Measurements from ENCODE around the gene MOB2.

MOB2 gene

DNA sequence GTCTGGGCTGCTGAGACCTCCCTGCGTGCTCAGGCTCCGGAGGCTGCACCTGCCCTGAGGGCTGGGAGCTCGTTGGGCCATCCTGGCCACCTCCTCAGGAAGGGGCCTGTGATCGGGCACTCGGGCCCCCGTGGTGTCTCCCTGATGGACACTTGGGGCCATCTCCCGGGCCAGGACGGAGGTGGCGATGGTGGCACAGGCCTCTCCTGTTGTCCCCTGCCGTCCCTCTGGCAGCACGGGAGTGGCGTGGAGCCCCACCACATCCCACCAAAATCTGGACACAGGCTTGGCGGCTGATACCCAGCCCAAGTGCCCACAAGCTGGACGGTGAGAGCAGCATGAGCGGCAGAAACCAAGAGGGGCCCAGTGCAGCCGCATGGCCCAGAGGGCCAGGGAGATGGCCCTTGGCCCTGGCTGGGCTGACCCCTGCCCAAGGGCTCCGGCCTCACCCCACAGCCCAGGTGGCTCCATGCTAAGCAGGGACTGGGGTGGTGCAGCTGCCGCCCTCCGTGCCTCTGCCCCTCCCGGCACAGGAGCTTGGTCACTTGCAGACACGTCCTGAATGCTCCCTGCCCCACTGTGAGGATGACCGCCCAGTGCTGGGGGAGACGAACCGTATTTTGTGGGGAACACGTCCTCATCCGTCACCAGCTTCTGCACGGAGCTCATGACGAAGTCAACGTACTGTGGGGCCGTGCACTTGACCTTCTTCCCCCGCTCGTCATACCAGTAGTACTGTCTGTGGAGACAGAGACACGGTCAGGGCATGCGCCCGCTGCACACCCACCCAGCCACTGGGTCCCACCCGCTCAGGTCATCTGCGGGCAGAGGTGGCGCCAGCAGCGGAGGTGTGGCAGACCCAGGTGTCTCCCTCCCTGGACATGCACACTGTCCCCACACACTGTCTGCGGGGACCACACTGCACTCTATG, 15.6 kb downstream of the MOB2 start:
- DNase-seq = no peak

DNA sequence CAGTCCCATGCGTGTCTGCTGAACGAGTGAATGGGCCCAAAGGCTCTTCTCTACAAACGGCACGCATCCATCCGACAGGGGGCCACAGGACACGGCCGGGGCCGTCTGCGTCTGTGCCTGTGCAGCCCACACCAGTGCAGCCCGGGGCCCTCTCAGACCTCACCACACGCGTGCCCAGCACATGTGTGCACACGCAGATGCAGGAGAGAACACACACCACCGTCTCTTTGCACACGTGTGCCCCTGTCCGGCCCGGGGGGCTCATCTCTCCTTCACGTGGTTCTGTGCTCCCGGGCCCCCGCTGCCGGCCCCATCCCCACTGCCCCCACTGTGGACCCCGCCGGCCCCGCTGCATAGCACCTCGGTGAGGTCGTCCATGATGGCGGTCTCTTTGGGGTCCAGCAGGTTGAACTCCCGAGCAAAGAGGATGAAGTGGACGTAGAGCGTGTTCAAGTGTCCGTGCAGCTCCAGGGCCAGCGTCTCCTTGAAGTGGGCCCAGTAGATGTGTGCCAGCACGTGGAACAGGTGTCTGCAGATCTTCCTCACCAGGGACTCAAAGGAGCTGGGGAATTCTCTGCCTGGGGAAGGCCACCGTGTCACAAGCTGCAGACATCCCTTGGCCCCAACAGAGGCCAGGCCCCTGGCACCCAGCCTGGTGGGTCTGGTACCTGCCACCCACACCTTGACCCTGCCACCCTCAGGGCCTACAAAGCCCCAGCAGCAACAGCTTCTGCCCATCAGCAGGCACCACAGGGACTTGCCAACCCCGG, 16.5 kb downstream of the MOB2 start:
- no peak for DNase-seq

DNA sequence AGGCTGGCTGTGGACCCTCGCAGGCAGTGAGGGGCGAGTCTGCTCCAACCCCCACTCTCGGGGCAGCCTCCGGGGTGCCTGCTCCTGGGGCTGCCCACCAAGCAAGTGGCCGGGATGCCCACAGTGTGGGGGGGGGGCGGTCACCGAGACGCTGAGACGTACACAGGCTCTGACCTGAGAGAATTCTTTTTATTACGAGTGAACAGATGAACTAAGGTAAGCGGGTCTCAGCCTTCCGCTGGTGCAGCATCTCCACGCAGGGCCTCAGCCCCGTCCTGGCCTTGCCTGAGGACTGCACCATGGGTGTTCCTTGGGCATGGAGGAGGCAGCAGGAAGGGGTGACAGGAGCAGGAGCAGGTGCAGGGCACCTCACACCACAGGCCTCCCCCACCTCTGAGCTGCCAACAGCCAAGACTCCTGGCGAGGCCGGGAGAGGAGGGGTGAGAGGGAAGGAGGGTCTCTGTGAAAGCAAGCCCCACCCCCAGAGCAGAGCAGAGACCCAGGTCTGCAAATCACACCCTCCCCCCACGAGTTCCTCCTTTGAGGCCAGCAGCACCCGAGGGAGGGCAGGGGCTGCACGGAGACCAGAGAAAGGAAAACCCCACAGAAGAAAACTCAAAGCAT, 17.2 kb downstream of the MOB2 start:
- DNase-seq = no peak

DNA sequence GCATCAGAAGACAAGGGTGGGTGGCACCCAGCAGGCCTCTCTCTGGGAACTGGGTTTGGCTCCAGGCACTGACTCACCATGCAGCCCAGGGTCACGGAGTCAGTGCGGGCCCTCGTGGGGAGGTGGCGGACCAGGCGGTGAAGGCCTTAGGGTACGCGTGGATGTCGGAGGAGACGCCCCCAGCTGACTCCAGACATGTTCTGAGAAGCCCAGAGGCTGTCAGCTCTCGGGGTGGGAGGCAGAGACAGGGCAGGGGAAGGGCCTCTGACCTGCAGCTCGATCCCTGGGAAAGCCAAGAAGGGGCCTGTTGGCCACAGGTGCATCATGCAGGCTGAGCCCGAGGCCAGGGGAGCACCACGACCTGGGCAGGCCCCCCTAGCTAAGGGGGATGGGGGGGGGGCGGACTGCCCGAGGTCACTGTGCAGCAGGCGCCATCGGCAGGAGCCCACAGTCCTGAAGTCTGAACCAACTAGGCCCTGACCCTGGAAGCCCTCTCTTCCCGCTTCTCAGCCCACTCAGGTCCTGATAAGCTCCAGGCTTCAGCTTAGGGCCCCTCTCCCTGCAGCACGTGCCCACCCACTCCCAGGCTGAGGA, 18.0 kb downstream of the MOB2 start:
- DNase-seq = no peak

DNA sequence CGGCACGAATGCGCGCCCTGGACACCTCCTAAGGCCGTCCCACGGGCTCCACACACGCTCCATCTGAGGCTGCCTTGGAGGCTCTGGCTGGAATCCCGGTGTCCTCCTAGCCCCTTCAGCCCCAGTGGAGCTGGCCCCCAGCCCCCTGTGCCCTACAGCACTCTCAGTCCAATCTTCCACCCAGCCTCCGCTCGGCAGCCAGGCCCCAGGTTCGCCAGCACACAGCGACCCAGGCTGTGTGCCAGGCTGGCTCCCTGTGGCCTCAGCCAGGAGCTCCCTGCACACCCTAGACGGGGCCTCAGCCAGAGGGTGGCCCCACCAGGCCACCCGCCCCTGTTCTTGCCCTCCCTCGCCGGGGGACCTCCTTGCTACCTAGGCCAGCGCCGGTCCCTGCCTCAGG, 18.6 kb downstream of the MOB2 start:
- no peak for DNase-seq

DNA sequence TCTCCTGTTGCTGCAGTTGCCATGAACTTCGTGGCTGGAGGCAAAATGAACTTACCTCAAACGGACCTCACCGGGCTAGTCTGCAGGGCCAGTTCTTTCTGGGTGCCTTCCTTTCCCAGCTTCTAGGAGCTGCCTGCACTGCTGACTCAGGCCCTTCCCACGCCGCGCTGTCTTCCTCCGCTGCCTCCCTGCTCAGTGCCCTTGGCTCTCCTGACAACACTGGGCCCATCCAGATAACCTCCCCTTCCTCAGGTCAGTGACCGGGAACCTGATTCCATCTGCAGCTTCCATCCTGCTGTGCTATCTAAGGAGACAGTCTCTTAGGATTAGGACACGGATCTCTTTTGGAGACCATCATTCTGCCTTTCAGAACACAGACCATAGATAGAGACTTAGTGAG, 19.3 kb downstream of the MOB2 start:
- DNase-seq = no peak

DNA sequence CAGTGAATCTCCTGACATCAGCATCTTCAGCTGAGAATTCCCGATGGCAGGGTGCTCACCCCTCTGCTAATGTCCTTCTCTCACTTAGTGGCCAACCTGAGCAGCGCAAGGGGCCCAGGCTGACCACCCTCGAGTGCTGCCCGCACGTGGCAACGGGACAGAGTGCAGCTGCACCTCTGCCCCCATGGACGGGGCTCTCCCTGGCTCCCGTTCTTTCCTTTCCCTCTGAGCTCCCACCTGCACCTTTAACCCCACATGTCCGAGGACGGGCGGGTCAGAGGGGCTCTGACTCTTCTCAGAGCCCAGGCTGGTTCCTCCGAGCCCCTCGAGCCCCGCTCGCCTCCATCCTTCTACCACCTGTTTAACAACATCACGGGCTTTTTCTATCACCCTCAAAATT, 19.8 kb downstream of the MOB2 start:
- no peak for DNase-seq

DNA sequence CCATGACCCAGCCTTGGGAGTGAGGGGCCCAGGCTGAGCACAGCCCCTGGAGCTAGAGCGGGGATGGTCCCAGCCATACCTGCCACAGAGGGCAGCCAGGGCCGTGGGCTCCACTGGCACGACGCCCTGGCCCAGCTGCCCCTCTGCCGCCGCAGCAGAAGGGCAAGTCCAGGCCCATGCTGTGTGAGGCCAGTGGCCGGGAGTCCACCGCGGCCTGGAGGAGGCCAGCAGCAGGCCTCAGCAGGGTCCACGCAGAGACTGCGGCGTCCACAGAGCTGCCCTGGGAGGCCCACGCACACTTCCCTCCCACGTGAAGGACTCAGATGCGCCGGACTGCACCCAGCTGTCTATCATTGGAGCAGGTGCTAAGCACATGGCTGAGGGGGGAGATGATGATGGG, 23.5 kb downstream of the MOB2 start:
- no peak for DNase-seq

DNA sequence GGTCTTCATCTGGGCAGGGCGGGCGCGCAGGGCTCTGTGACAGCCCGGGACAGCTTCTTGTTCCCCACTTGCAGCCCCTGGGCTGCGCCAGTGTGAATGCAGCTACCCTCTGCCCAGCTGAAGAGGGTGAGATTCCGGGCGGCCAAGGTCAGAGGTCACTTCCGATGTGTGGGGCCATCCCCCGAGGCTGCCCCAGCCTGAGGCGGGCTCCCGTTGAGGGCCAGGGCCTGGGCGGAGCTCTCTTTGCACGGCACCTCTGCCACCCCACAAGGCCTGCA, 23.9 kb downstream of the MOB2 start:
- DNase-seq = no peak

DNA sequence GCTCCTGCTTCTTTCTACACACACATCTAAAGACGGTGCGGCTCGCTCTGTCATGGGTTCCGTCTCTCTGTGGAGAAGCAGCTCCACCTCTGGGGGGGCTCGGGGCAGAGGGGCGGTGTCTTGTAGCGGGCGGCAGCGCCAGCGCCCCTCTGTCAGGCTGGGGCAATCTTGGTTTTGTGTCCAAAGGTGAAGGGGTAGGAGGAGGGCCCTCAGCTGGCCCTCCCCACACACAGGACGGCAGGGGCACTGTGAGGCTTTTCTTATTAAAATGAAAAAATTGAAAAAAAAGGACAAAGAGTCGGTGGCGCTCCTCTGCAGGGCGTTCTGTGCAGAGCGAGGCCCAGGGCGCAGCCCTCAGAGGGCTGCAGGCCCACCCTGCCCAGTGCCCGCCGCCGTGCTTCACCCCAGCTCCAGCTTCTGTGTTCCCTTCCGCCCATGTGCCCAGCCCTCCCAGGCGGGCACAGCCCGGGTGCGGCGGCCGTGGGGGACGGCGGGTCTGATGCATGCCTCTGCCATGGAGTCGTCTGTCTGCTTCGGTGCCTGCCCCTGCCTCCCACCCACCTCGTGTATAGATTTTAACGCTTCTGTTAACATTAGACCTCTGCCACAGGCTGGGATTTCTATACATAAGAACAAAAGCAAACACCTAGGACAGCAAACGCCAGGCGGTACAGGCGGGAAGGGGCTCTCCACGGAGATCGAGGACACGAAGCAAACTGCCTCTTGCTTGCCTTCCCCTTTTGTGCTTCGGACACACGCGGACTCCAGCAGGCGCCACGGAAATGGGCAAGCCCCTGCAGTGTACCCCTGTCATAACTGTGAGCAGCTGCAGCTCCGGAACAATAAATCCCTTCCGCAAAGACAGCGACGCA, 24.5 kb downstream of the MOB2 start:
- DNase-seq = no peak

DNA sequence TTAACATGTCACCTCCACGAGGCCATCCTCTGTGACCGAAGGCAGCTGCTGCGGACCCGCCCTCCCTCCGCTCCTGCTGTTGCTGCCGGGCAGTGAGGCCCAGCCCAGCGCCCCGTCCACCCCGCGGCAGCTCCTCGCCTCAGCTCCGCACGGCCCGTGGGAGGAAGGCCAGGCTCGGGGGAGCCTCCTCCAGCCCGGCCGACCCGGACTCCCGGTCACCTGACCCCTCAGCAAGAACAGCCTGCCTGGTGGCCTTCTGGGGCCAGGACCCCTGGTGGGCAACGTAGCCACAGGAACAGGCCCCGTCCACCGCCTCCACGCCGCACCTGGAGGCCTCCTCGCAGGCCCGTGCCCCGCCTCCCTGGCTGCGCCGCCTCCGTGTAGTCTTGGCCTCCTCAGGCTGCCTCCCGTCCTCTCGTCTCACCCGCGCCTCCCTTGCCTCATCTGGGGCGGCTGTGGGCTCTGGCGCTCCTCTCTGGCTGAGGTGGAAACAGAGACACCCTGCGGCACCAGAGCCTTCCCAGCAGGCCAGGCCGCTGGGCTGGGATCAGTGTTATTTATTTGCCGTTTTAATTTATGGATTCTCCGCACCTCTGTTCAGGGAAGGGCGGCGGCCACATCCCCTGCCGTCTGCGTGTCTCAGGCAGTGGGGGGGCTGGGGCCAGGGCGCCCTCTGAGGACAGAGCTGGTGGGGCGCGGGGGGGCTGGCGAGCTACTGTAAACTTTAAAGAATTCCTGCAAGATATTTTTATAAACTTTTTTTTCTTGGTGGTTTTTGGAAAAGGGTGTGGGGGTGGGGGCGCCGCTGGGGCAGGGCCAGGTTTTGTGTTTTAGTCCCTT, 25.4 kb downstream of the MOB2 start:
- no peak for DNase-seq

DNA sequence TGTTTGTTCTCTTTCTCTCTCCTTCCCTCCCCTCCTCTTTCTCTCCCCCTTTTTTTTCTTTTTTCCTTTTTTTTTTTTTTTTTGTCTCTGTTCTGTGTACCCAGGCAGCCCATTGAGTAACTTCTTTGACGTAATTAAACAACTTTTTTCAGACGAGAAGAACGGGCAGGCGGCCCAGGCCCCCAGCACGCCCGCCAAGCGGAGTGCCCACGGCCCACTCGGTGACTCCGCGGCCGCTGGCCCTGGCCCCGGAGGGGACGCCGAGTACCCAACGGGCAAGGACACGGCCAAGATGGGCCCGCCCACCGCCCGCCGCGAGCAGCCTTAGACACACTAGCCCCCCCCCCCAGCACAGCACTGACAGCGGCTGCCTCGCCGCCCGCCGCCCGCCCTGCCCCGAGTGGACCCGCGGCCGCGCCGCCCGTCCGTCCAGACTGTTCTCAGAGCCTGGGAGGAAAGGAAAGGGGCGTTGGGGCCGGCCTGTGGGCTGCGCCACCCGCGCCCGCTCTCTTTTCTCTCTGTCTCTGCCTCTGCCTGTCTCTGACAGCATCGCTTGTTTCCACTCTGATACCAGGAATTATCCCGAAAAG, 26.1 kb downstream of the MOB2 start:
- no peak for DNase-seq

DNA sequence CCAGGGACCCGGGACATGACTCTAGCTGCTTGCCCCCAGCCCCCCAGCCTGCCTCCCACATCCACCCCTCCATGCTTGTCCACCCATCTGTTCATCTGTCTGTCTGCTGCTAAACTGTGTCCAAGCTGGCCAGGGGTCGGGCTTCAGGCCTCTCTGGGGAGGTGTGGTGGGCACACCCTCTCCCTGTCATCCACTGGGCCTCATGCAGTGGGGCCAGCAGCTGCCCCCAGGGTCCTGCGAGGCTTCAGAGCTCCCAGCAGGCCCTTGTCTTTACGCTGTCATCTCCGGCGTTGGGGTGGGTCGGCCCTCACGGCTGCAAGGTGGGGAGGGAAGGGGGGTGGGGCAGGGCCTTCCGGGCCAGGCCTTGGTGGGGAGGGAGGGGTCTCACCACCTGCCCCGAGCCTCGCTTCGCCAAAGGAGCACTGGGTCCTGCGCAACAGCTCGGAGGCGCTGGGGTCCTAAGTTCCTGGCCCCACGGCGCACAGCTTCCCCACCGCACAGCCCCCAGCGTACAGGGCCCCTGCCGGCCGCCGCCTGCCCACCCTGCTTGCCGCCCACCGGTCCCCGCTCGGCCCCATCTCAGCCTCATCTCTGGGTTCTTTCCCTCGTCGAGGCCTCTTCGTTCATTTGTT, 26.7 kb downstream of the MOB2 start:
- no peak for DNase-seq

DNA sequence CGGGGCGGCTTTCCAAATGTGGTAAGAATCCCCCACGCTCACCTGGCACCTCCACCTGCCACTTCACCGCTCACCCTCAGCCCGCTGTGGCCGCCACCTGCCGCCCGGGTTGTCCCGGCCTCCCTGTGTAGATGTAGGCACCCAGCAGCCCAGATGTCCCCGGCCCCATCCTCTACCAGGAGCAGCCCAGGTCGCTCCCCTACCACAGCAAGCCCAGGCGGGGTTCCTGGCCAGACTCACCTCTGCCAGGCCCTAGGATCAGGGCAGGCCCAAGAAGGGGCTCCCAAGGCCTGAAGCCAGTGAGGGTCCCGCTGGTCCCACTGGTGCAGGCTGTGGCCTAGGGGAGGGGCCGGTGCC, 27.4 kb downstream of the MOB2 start:
- DNase-seq = no peak

DNA sequence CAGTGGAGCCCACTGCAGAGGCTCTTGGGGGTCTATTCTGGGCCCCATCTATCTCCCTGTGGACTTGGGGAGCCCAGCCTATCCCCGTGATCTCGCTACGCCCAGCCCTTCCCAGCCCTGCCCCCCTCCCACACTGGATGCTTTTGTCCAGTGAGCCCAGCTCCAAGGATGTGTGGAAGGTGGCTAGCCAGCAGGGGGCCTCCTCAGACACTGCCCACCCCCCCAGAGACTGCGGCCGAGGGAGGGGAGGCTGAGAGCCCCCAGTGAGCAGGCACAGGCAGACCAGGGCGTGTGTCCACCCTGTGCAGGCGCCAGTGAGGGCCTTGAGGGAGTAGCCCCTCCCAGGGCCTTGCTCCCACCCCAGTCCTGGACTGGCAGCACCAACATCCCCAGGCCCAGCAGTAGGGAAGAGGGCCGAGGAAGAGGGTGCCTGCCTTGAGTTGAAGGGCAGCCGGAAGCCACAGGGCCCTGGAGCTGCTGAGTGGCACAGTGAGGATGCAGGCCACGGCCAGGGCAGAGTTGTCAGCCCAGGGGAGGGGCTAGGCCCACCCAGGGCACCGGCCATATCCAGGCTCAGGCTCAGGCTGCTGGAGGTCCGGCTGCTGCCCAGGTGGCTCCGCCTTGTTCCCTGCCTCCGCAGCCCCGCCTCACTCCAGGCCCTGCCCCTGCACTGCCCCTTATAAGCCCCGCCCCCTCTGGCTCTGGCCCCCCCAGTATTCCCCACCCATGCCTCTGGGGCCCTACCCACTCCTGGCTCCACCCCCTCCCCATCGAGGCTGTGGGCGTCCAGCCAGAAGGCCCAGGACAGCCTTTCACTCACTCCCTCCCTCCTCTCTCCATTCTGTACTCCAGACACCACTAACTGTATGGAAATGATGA, 28.0 kb downstream of the MOB2 start:
- no peak for DNase-seq

DNA sequence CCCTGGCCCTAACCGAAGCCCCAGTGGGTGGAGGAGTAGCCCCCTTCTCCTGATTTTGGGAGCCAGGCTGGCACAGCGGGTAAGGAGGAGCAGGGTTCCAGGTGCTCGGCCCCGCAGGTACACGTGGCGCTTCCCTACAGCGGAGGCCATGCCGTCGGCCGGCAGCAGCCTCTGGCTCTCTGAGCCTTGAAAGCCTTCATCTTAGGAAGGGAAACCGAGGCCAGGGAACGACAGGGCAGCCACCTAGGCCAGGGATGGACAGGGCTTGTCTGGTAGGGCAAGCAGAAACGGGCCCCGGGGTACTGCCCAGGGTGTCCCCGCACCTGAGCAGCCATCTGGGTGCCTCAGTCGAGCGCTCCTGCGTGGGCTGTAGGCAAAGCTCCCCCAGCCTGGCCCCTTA, 28.7 kb downstream of the MOB2 start:
- DNase-seq = no peak

DNA sequence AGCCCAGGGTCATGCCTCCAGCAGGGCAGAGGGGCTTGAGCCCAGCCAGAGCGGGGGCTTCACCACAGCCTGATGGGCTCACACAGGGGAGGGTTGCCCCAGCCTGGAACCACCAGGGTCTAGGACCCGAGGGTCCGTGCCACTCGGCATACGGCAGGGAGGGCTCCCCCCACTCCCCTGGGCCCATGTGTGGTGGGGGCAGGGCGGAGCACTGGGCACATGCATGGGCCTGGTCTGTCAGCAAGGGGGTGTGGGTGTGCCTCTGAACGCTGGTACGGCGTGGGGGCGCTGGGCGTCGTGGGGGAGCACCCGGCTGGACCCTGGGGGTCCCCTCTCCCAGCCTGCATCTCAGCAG, 29.3 kb downstream of the MOB2 start:
- no peak for DNase-seq

DNA sequence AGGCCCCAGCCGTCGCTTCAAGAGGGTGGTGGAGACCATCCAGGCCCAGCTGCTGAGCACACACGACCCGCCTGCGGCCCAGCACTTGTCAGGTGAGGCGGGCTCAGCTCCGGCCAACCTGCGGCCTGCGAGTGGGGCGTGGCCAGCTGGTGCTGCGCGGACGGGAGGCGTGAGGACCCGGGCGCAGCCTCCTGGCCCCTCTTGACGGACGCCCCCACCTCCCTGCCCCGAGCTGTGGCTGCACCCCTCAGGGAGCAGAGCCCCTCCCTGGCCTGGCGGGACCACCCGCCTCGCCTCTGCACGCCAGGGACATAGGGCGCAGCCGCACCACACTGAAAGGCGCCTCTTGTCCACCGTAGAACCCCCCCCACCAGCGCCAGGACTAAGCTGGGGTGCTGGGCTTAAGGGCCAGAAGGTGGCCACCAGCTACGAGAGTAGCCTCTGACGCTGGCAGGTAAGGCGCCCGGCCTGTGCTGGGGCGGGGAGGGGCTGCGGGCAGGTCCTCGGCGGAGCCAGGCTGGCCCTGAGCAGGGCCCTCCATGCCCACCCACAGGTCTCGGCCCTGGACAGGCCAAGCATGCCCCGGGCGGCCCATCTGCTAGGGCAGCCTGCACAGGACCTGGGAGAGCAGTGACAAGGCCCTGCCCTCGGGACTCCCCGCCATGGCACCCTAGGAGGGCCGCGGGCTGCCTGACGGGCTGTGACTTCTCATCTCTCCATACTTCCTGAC, 29.8 kb downstream of the MOB2 start:
- DNase-seq = no peak

DNA sequence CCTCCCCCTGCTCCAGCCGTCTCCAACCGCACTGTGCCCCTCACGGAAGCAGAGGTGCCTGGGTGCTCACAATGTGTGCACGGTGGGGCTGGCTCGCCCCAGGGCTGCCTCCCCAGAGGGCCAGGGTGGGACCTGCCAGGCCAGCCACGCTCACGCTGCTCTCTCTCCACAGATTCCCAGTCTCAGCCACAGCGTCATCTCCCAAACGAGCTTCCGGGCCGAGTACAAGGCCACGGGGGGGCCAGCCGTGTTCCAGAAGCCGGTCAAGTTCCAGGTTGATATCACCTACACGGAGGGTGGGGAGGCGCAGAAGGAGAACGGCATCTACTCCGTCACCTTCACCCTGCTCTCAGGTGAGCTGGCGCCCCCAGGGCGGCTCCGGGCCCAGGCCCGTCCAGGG, 30.4 kb downstream of the MOB2 start:
- no peak for DNase-seq

DNA sequence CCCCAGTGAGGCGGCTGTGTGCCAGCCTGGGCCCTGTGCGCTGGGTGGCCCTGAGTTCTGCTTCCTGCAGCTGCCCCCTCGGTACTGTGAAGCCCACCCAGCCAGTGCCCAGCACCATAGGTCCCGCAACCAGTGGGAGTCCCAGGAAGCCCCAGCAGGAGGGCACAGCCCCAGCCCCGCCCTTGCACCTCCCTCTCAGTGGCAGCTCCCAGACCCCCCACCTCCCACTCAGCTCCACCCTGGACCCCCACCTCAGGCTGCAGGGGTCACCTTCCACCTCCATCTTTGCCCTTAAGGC, 30.9 kb downstream of the MOB2 start:
- DNase-seq = no peak

Data from CD4-positive, alpha-beta T cell treated with Interleukin-4 for 4 hours (primary cell).